Measurements from ENCODE around the gene SMS.

Gene SMS

GRCh38 chrX:22025751-22026150, 85.2 kb downstream of the SMS start:
- no peak overlapping the region for H3K27ac ChIP-seq
- no peak for TF ChIP-seq ZFX (IDR thresholded peaks at IDR 0.05)
- TF ChIP-seq CTCF (conservative IDR thresholded peaks at IDR 0.05), result no peak

- no peak overlapping the region for H3K27ac ChIP-seq
- no peak for TF ChIP-seq ZFX (IDR thresholded peaks at IDR 0.05)
Observed at GRCh38 chrX:22026731-22027130, 86.2 kb downstream of the SMS start.

GRCh38 chrX:22032084-22032483, 91.6 kb downstream of the SMS start, which contains the start of gene PHEX:
TSS of gene PHEX (plus strand) at chrX:22032325. CDS start at chrX:22033006, 681 bp downstream.
- H3K27ac ChIP-seq, result no peak within 1 kb of the TSS
- no peak for TF ChIP-seq CTCF (conservative IDR thresholded peaks at IDR 0.05)
- no peak for TF ChIP-seq ZFX (IDR thresholded peaks at IDR 0.05)

GRCh38 chrX:22032506-22032905, 92.0 kb downstream of the SMS start:
- TF ChIP-seq ZFX (IDR thresholded peaks at IDR 0.05), result no peak
- no peak for TF ChIP-seq CTCF (conservative IDR thresholded peaks at IDR 0.05)
- H3K27ac ChIP-seq, result no peak overlapping the region

GRCh38 chrX:22033818-22034217, 93.3 kb downstream of the SMS start:
- no peak overlapping the region for H3K27ac ChIP-seq
- TF ChIP-seq CTCF (conservative IDR thresholded peaks at IDR 0.05) (no peak), ZFX (IDR thresholded peaks at IDR 0.05) (no peak)

- H3K27ac ChIP-seq, result no peak overlapping the region
- TF ChIP-seq CTCF (conservative IDR thresholded peaks at IDR 0.05) (no peak), ZFX (IDR thresholded peaks at IDR 0.05) (no peak)
Observed at GRCh38 chrX:22035236-22035635, 94.7 kb downstream of the SMS start.

GRCh38 chrX:22037225-22037624, 96.7 kb downstream of the SMS start:
- no peak overlapping the region for H3K27ac ChIP-seq
- no peak for TF ChIP-seq CTCF (conservative IDR thresholded peaks at IDR 0.05)
- TF ChIP-seq ZFX (IDR thresholded peaks at IDR 0.05), result no peak

- TF ChIP-seq CTCF (conservative IDR thresholded peaks at IDR 0.05) (no peak), ZFX (IDR thresholded peaks at IDR 0.05) (no peak)
- H3K27ac ChIP-seq, result no peak overlapping the region
Observed at GRCh38 chrX:22037911-22038537, 97.5 kb downstream of the SMS start.
